NCI-H82 treated with DMSO at 0.1 percent for 48 hours (cell line): Measurements from ENCODE around the gene SPHKAP.
A peak's percentile ranks its signal among the peaks of the same experiment; 100 is the strongest.
"Not testable (repeated sequence)": the region's sequence is repeated elsewhere in the genome, so short reads cannot be mapped to it uniquely, and the experiment has no call there.

Experiments used
- DNase-seq: peaks from one replicate; lab custom pipeline; 2025; ENCODE audit not compliant: unreplicated experiment; lab: John Stamatoyannopoulos, UW

SPHKAP gene

GRCh38 chr2:228039752-228040534 lies 141.5 kb downstream of the SPHKAP start:
- DNase-seq, result peak; percentile 54

- peak; percentile 11 for DNase-seq
These were observed 142.5 kb downstream of the SPHKAP start for GRCh38 chr2:228038967-228039366.

- DNase-seq, result no peak
These were observed 143.6 kb downstream of the SPHKAP start for GRCh38 chr2:228037915-228038314.

GRCh38 chr2:228023619-228024018 lies 157.9 kb downstream of the SPHKAP start:
- no peak for DNase-seq

- DNase-seq, result no peak
These were observed 163.2 kb downstream of the SPHKAP start for GRCh38 chr2:228018311-228018710.

- no peak for DNase-seq
These were observed 163.7 kb downstream of the SPHKAP start for GRCh38 chr2:228017784-228018183.

GRCh38 chr2:228016402-228016801 lies 165.1 kb downstream of the SPHKAP start:
- DNase-seq, result no peak

- DNase-seq, result no peak
These were observed 165.7 kb downstream of the SPHKAP start for GRCh38 chr2:228015741-228016140.

- no peak for DNase-seq
These were observed 185.1 kb downstream of the SPHKAP start for GRCh38 chr2:227996366-227996765.

GRCh38 chr2:227990937-227991336 lies 190.6 kb downstream of the SPHKAP start:
- DNase-seq, result no peak

- no peak for DNase-seq
These were observed 208.2 kb downstream of the SPHKAP start for GRCh38 chr2:227973241-227973640.

GRCh38 chr2:227971619-227972230 lies 209.8 kb downstream of the SPHKAP start:
- no peak for DNase-seq

GRCh38 chr2:227960317-227960716 lies 221.2 kb downstream of the SPHKAP start:
- DNase-seq, result no peak

GRCh38 chr2:227942965-227943364 lies 238.5 kb downstream of the SPHKAP start:
- DNase-seq, result no peak

GRCh38 chr2:227942021-227942420 lies 239.5 kb downstream of the SPHKAP start:
- no peak for DNase-seq

GRCh38 chr2:227939271-227940027 lies 242.0 kb downstream of the SPHKAP start:
- DNase-seq, result peak; percentile 55

- DNase-seq, result not testable (repeated sequence)
These were observed 245.2 kb downstream of the SPHKAP start for GRCh38 chr2:227936249-227936648.

GRCh38 chr2:227933884-227934283 lies 247.6 kb downstream of the SPHKAP start:
- peak; percentile 15 for DNase-seq

GRCh38 chr2:227932403-227932802 lies 249.1 kb downstream of the SPHKAP start:
- no peak for DNase-seq

GRCh38 chr2:227932001-227932400 lies 249.5 kb downstream of the SPHKAP start:
- no peak for DNase-seq
